GM21717 (cell line): Measurements from ENCODE around the gene CHMP5.

Experiments
- ATAC-seq: cut with Tn5 transposase; IDR thresholded peaks from one replicate; pipeline ENCODE4 v1.9.1; 2021; ENCODE audit warnings: mild to moderate bottlenecking, moderate library complexity; ENCODE audit not compliant: unreplicated experiment

CHMP5 gene

GRCh38 chr9:33242609-33243134 lies 22.2 kb upstream of the CHMP5 start:
- no peak for ATAC-seq

- no peak for ATAC-seq
Observed at GRCh38 chr9:33244137-33244784, 20.6 kb upstream of the CHMP5 start.

- ATAC-seq, result no peak
Observed at GRCh38 chr9:33245341-33245740, 19.5 kb upstream of the CHMP5 start.

- ATAC-seq, result no peak
Observed at GRCh38 chr9:33246269-33246860, 18.5 kb upstream of the CHMP5 start.

DNA sequence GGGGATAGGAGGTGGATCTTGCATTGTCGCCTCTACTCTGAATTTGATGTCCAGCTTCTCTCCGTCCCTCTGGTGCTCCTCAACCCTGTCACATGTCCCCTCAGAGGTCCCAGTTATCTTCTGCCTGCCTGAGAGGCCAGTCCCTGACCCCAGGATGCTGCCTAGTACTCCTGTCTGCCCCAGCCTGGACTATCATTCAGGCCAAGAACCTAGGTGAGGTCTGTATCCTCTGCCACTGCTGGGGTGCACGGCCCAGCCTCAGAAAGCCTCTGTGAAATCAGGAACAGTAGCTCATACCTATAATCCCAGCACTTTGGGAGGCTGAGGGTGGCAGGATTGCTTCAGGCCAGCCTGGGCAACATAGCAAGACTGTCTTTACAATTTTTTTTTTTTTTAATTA lies 16.2 kb upstream of the CHMP5 start:
- no peak for ATAC-seq

- ATAC-seq, result no peak
Observed at GRCh38 chr9:33249087-33249658, 15.7 kb upstream of the CHMP5 start.

DNA sequence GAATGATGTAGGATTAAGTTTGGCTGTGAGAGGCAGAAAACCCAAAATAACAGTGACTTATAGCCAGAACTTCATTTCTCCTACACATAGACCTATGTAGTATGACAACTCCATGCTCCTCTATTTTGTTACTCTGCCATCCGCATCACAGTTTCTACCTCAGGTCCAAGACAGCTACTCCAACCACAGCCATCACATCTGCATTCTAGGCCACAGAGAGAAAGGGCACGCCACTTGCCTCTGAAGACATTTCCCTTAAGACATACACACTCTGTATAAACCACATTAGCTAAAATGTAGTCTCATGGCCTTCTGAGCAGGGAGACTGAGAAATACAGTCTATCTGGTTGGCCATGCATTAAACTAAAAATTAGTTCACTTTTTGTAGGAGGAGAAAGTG lies 14.9 kb upstream of the CHMP5 start:
- no peak for ATAC-seq

DNA sequence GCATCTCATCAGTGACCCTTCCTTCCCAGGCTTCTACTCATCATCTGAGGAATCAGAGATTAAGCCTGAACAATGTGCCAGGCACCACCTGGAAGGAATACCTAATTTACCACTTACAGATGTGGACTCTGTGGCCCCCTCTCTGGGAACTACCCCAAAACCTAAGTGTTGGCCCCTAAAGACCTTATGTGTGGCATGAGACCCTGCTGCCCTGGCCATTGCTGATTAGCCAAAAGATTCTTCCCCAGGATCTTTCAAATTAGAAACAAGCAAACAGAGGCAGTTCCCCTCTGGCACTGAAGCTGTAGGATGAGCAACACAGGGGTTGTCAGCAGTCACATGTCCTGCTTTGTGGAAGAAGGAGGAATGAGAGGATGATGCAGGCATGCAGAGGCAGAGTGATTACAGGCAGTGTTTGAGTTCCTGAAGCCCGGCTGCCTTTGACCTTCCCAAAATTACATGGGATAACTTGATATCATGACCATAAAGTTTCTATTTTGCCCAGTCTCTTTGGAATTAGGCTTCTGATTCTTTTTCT lies 14.3 kb upstream of the CHMP5 start:
- ATAC-seq, result no peak

GRCh38 chr9:33254211-33254610 lies 10.6 kb upstream of the CHMP5 start:
- no peak for ATAC-seq

DNA sequence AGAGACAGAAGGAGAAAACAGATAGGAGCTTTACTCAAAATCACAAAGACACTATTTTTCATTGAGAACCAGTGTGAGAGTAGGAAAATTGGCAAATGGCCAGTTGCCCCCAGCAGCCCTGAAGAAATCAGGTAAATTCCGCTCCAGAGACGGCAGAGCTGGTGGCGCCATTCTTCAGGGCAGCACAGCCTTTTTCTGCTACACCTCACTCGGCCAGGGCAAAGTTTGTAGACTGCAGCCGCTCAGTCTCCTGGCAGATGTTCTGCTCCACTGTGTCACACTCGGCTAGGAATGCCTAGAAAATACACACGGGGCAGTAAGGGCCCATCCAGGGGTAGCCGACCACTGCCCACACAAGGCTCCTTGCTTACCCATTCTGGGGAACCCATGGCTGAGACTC lies 9.8 kb upstream of the CHMP5 start:
- ATAC-seq, result no peak

DNA sequence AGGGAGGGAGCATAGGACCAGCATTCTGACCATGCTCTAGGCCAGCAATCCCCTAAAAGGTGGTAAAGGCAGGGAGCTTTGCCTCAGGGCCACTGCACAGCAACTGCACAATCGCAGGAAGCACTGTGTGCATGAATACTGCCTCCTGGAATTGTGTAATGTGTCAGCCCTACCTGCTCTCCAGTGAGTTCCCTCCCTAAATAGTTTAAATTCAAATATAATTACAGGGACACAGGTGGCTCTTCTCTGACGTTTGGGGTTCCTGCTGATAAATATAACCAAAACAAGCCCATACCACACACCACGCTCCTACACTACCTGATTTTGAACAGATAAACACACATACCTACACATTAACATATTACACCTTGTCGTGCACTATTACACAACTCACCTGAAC lies 9.4 kb upstream of the CHMP5 start:
- ATAC-seq, result no peak

GRCh38 chr9:33256236-33256635 lies 8.6 kb upstream of the CHMP5 start:
- no peak for ATAC-seq

DNA sequence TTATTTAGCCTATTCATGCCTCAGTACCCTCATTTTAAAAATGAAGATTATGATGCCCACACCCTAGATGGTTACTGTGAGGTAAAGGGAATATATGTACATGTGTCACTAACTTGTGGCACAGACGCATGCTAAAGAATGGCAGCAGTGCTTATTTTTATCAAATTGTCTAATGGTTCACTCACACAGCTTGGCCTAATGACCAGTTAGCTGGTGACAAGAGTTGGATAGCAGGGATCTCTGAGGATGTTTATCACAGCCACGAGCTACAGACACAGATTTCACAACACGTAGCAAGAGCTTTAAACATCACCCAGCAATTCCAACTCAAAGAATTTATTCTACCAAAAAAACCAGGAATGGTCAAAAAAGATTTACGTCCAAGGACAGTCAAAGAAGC lies 7.6 kb upstream of the CHMP5 start:
- no peak for ATAC-seq

DNA sequence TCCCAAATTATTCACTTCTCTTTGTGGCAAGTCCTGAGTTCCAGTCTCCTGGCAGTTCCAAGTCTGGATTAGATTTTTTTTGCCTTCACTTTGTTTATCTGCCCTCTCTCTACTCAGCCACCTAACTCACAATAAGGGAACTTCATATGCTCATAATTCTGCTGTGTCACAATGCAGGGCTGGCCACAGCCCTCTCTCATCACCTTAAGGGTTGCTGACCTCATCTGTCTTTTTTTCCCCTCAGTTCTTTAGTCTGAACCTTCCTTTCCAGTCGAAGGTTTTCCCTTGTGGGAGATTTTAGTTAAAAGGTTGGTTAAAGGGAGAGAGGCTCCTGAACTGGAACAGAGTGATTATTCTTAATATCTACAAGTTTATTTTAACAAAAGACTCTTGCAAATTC lies 4.5 kb upstream of the CHMP5 start:
- ATAC-seq, result no peak

DNA sequence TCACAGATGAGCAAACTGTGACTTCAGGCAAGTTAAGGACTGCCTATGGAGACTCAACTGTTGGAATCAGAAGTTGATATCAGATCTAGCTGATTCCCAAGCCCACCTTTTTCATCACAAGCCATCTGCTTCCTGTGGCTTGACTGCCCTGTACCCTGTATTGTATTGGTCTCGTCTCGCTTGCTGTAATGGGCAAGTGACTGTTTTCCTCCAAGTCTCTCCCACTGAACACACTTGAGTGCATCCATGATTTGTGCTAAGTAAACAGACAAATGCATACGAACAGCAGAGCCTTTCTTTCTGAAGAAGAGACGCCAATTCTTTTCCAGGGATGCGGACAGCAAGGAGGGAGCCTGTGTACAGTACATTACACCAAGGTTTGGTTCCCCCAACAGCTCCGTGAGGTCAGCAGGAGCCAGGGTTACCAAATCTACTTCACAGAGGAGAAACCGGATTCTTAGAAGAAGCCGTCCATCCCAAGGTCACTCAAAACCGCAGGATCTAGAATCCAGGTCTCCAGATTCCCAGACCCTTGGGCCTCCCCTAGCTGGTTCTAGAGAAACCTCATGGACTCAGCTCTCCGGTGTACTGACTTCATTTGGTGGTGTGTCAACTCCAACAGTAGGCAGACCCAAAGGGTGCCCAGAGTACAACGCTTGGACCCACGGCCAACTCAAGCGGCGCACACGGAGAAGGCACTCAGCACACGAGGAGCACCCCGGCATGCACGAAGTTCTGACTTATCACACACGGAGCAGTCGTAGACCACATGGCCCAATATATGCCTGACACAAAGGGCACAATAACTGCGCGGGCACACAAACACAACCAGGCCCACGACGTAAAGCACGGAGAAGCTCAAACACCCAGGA lies 1.5 kb upstream of the CHMP5 start:
- no peak for ATAC-seq

GRCh38 chr9:33264003-33264472 lies 811 bp upstream of the CHMP5 start:
- ATAC-seq, result peak; percentile 23

DNA sequence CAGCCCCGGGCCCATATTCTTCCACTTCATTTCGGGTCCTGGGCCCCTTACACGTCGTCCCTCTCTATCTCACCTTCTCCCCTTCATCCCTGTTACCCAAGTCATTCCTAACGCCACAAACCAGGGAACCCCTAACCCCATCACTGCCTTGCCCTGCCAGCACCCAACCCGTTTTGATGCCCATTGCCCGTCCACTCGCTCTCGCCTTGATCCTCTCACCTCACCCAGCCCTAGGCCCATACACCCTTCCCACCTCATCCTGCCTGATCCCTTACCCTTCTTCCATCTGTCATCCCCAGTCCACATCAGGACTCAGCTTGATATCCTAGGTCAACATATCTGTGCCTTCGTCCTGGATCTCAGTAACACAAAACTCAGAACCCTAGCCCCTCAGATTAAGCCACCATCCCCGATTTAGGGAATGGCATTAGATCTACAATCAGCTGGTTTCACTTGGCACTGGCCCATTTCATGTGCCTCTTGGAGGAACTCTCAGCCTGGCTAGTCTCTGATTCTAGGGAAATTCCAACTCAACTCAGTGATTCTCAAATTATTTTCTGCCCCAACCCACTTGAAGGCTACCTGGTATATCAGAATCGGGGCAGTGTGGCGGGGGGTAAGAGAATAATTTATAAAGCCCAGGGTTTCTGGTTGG lies 489 bp downstream of the CHMP5 start:
- no peak for ATAC-seq

GRCh38 chr9:33267151-33267767 lies 2.4 kb downstream of the CHMP5 start:
- ATAC-seq, result no peak

DNA sequence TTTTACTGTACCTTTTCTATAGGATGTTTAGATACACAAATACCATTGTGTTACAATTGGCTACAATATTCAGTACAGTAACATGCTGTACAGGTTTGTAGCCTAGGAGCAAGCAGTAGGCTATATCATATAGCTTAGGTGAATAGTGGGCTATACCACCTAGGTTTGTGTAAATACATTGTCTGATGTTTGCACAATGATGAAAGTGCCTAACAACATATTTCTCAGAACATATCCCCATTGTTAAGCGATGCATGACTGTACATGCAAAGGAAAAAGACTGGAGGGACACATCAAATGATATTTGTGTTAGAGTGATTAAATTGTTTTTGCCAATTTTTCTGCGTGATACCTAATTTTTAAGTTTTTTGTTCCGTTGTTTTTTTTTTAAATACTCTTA lies 5.3 kb downstream of the CHMP5 start:
- no peak for ATAC-seq

- no peak for ATAC-seq
Observed at GRCh38 chr9:33272061-33272460, 7.2 kb downstream of the CHMP5 start.
